Measurements from ENCODE around the gene SELENOI. TPM values are rescaled to one million over a fixed set of nuclear protein-coding genes. Genes with fewer than 3 reads are reported as not detected.

Gene SELENOI
- total RNA-seq, 2 experiments from 2014 or later = 27.7 to 31.5 TPM

DNA sequence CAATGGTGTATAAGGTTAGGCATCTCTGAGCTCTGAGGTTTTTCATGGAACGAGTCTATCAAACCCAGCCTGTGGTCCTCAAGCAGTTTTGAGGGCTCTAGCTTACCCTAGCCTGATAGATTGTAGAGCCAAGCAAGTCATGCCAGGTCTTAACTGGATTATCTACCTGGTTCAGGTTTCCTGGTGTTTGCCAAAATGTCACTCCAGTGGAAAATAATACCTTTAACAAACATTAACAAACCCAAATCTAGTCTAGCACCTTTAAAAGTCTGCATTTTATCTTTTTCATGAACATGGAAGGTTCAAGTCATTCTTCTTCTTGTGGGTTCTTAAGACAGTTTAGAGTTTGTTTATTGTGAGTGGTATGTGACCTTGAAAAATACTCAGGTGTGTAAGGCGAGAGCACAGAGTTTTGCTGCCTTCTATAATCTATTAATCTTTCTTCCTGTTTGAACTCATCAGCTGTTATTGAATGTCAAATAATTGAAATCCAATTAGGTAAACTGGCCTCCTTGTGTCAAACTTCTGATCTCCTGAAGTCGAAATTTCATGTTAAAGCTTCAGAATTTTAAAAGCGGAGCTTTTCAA lies 14.0 kb downstream of the SELENOI start:
- POLR2A ChIA-PET = no interaction called here
- peaks cover 18% of the 10 kb centered on the region for H3K36me3 ChIP-seq (ENCODE audit: insufficient read depth, low read length)
- H3K4me1 ChIP-seq (ENCODE audit: insufficient read depth, low read length) = no peaks in the 10 kb centered on the region
- no peak overlapping the region for H3K4me3 Mint-ChIP-seq
- no peaks in the 10 kb centered on the region for H3K9me3 Mint-ChIP-seq
- H3K27me3 Mint-ChIP-seq = no peaks in the 10 kb centered on the region
- H3K4me1 Mint-ChIP-seq (ENCODE audit: low read depth) = peaks cover 58% of the 10 kb centered on the region
- TF ChIP-seq, protein P1, sequence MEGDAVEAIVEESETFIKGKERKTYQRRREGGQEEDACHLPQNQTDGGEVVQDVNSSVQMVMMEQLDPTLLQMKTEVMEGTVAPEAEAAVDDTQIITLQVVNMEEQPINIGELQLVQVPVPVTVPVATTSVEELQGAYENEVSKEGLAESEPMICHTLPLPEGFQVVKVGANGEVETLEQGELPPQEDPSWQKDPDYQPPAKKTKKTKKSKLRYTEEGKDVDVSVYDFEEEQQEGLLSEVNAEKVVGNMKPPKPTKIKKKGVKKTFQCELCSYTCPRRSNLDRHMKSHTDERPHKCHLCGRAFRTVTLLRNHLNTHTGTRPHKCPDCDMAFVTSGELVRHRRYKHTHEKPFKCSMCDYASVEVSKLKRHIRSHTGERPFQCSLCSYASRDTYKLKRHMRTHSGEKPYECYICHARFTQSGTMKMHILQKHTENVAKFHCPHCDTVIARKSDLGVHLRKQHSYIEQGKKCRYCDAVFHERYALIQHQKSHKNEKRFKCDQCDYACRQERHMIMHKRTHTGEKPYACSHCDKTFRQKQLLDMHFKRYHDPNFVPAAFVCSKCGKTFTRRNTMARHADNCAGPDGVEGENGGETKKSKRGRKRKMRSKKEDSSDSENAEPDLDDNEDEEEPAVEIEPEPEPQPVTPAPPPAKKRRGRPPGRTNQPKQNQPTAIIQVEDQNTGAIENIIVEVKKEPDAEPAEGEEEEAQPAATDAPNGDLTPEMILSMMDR (IDR thresholded peaks at IDR 0.05) = no peak
- no peak overlapping the region for H3K27ac Mint-ChIP-seq
- H3K27ac ChIP-seq (ENCODE audit: low read depth in 1 of 2, low read length in 2 of 2) = no peak overlapping the region
- intact Hi-C loops (cut with DNase I, micrococcal nuclease) = no loop called here
- H3K9me3 ChIP-seq (ENCODE audit: control insufficient read depth in 1 of 2, insufficient read depth in 1 of 2, low read length in 2 of 2) = no peaks in the 10 kb centered on the region
- no peak overlapping the region for H3K4me3 ChIP-seq (ENCODE audit: low read length)
- CTCF ChIA-PET = no interaction called here
- peaks cover 21% of the 10 kb centered on the region for H3K36me3 Mint-ChIP-seq (ENCODE audit: low read depth)
- no peak for ATAC-seq (ENCODE audit: poor library complexity)
- H3K27me3 ChIP-seq (ENCODE audit: control insufficient read depth in 1 of 2, insufficient read depth in 2 of 2, low read length in 2 of 2) = no peaks in the 10 kb centered on the region
- no peak for DNase-seq

DNA sequence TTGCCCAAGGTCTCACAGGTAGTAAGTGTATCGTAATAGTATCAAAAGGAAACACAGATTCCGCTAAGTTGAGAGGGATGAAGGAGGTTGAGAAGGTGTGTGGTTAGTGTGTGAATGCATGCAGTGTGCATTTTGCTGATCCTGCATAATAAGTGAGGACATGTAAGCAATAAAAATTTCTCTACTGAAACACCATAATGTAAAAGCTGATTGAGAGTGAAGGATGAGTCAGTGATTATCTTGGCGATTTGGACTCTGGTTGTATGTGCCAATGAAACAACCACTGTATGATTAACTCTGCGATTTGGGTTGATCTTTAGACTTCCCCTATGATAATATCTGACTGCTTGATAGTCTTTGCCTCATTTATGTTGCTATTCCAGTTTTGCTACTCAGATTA lies 17.4 kb downstream of the SELENOI start:
- H3K36me3 Mint-ChIP-seq (ENCODE audit: low read depth) = peaks cover 45% of the 10 kb centered on the region
- intact Hi-C loops (cut with DNase I, micrococcal nuclease) = no loop called here
- Histone ChIP-seq H3K9me3 (ENCODE audit: control insufficient read depth in 1 of 2, insufficient read depth in 1 of 2, low read length in 2 of 2) (no peaks in the 10 kb centered on the region), H3K4me3 (ENCODE audit: low read length) (no peak overlapping the region), H3K36me3 (ENCODE audit: insufficient read depth, low read length) (peaks cover 28% of the 10 kb centered on the region), H3K27me3 (ENCODE audit: control insufficient read depth in 1 of 2, insufficient read depth in 2 of 2, low read length in 2 of 2) (no peaks in the 10 kb centered on the region), H3K4me1 (ENCODE audit: insufficient read depth, low read length) (no peaks in the 10 kb centered on the region), H3K27ac (ENCODE audit: low read depth in 1 of 2, low read length in 2 of 2) (no peak overlapping the region)
- H3K27ac Mint-ChIP-seq = no peak overlapping the region
- ChIA-PET CTCF (no interaction called here), POLR2A (no interaction called here)
- no peaks in the 10 kb centered on the region for H3K9me3 Mint-ChIP-seq
- no peaks in the 10 kb centered on the region for H3K27me3 Mint-ChIP-seq
- TF ChIP-seq, protein P1 (IDR thresholded peaks at IDR 0.05) = no peak
- DNase-seq (no peak), ATAC-seq (ENCODE audit: poor library complexity) (no peak)
- H3K4me1 Mint-ChIP-seq (ENCODE audit: low read depth) = peaks cover 33% of the 10 kb centered on the region
- H3K4me3 Mint-ChIP-seq = no peak overlapping the region

DNA sequence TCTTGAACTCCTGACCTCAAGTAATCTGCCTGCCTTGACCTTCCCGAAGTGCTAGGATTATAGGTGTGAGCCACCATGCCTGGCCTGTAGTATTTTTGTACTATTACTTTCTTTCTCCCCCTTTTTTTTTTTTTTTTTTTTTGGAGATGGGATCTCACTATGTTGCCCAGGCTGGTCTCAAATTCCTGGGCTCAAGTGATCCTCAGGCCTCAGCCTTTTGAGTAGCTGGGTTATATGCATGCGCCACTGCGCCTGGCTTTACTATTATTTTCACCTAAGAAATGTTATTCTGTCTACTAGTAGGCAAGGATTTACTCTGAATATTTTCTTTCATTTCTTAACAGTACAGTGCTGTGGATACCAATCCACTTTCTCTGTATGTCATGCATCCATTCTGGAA lies 18.0 kb downstream of the SELENOI start:
- H3K4me1 Mint-ChIP-seq (ENCODE audit: low read depth) = peaks cover 26% of the 10 kb centered on the region
- H3K36me3 Mint-ChIP-seq (ENCODE audit: low read depth) = peaks cover 51% of the 10 kb centered on the region
- H3K4me3 Mint-ChIP-seq = no peak overlapping the region
- ChIA-PET CTCF (no interaction called here), POLR2A (no interaction called here)
- H3K9me3 Mint-ChIP-seq = no peaks in the 10 kb centered on the region
- no peak overlapping the region for H3K27ac ChIP-seq (ENCODE audit: low read depth in 1 of 2, low read length in 2 of 2)
- H3K4me3 ChIP-seq (ENCODE audit: low read length) = no peak overlapping the region
- H3K27me3 Mint-ChIP-seq = no peaks in the 10 kb centered on the region
- H3K27me3 ChIP-seq (ENCODE audit: control insufficient read depth in 1 of 2, insufficient read depth in 2 of 2, low read length in 2 of 2) = no peaks in the 10 kb centered on the region
- no peaks in the 10 kb centered on the region for H3K9me3 ChIP-seq (ENCODE audit: control insufficient read depth in 1 of 2, insufficient read depth in 1 of 2, low read length in 2 of 2)
- no peak overlapping the region for H3K27ac Mint-ChIP-seq
- intact Hi-C loops (cut with DNase I, micrococcal nuclease) = no loop called here
- TF ChIP-seq, protein P1 (IDR thresholded peaks at IDR 0.05) = no peak
- peaks cover 29% of the 10 kb centered on the region for H3K36me3 ChIP-seq (ENCODE audit: insufficient read depth, low read length)
- ATAC-seq (ENCODE audit: poor library complexity) (no peak), DNase-seq (no peak)
- no peaks in the 10 kb centered on the region for H3K4me1 ChIP-seq (ENCODE audit: insufficient read depth, low read length)

All from CD4-positive, alpha-beta T cell (primary cell).